GM12891 (cell line): ENCODE data around the gene IL18R1.

Experiments used
- DNase-seq: peaks from one replicate; pipeline ENCODE4 v3.0.0; 2011; ENCODE audit warnings: low spot score; ENCODE audit not compliant: insufficient read length
- FAIRE-seq: peaks from 2 replicates; lab custom pipeline; 2011; peaks lifted over from hg19 to GRCh38; lab: Jason Lieb, UNC
- PAX5 ChIP-seq: IDR thresholded peaks from 2 replicates; pipeline ENCODE4 v1.6.1; 2011; ENCODE audit warnings: low read length, moderate library complexity, mild to moderate bottlenecking; ENCODE audit not compliant: insufficient read depth, severe bottlenecking
- POLR2A ChIP-seq: IDR thresholded peaks from 2 replicates; pipeline ENCODE4 v1.6.1; 2011; ENCODE audit warnings: low read depth, low read length, control low read depth
- POLR2AphosphoS5 ChIP-seq: IDR thresholded peaks from 2 replicates; pipeline ENCODE4 v1.6.1; 2011; ENCODE audit warnings: low read depth, low read length, control low read depth
- POU2F2 ChIP-seq: IDR thresholded peaks from 2 replicates; pipeline ENCODE4 v1.6.1; 2011; ENCODE audit warnings: low read depth, mild to moderate bottlenecking, control low read depth, low read length, moderate library complexity
- SPI1 ChIP-seq: IDR thresholded peaks from 2 replicates; pipeline ENCODE4 v1.6.1; 2011; ENCODE audit warnings: low read depth, low read length, control low read depth
- TAF1 ChIP-seq: IDR thresholded peaks from 2 replicates; pipeline ENCODE4 v1.6.1; 2011; ENCODE audit warnings: low read depth, low read length, control low read depth

The IL18R1 gene

DNA sequence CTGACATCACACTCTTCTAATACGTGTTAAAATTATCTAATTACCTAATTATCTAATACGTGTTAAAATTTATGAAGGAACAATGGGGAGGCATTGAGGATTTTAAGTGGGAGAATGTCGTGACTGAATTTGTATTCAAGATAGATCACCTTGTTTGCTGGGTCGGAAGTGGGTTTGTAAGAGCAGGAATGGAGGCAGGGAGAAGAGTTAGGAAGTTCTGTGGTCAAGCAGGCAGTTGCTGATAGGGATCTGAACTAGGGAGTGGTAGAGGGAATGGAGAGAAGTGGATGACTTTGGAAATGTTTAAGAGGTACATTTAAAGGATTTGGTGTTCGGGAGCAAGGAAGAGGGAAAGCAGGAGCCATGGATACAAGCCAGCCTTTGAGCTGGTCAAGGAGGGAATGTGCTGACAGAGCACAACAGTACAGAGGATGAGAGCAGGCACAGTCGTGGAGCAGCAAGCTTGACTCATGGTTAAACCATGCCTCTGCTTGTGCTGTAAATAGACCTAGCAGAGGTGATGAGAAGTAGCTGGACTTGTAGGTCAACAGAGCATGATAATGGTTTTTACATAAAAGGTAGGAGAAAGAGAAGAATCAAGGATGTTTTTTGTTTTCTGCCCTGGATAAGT is 83.6 kb downstream of the IL18R1 start:
- no peak for TF ChIP-seq POLR2A
- TF ChIP-seq POU2F2: no peak
- no peak for TF ChIP-seq PAX5
- no peak for TF ChIP-seq SPI1
- TF ChIP-seq POLR2AphosphoS5: no peak
- no peak for TF ChIP-seq TAF1
- FAIRE-seq (no peak), DNase-seq (no peak)

DNA sequence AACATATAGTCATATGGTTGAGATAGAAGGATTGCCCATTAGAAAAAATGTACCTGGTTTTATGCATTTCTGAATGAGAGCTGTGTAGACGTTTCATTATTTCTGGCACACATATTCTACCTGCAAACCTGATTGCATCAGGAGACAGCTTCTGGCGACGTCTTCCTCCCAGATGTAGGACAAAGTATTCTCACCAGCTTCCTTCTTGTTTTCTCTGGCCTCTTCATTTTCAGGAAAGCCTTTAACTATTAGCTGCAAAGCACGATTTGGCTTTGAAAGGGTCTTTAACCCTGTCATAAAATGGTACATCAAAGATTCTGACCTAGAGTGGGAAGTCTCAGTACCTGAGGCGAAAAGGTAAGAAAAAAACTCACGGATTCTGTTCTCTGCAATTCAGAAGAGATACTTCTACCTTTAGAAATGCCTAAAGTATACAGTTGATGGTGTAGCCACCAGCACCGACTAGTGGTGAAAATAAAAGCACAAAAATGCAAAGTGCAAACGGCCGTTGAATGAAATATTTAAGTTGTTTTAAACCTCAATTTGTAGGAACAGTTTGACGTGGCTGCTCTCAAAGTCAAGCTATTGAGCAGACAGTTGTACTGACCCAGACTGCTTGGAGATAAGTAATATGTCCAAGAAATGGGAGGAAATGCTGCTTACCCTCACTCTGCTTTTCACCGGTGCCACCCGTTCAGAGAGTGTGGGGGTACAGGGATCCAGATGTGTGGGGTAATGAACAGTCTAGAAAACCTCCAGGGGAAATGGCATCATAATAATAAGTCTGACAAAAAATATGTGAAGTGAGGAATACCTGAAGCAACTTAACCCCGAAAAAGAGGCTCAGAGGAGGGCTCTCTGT is 87.6 kb downstream of the IL18R1 start:
- DNase-seq (peak; percentile 18), FAIRE-seq (peak; percentile 62)
- no peak for TF ChIP-seq POU2F2
- no peak for TF ChIP-seq POLR2A
- no peak for TF ChIP-seq TAF1
- TF ChIP-seq POLR2AphosphoS5: no peak
- TF ChIP-seq PAX5: no peak
- TF ChIP-seq SPI1: no peak

DNA sequence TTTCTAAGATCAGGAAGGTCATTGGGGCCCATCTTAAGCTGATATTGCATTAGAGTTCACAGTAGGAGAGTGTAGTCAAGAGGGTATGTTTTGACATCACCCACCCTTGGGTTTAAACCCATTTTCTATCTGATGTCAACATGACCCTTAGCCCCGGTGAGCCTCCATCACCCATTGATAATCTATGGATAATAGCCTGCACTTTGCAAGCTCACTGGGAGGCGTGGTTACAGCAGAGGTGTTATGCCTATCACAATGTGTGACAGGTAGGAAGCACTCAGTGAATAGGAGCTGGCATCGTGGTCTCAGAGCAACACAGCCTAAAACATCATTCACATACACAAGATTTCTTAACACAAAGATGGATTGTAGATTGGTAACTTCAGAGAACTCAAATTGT is 88.6 kb downstream of the IL18R1 start:
- no peak for FAIRE-seq
- no peak for DNase-seq
- TF ChIP-seq POLR2A (no peak), PAX5 (no peak), POLR2AphosphoS5 (no peak), POU2F2 (no peak), SPI1 (no peak), TAF1 (no peak)

DNA sequence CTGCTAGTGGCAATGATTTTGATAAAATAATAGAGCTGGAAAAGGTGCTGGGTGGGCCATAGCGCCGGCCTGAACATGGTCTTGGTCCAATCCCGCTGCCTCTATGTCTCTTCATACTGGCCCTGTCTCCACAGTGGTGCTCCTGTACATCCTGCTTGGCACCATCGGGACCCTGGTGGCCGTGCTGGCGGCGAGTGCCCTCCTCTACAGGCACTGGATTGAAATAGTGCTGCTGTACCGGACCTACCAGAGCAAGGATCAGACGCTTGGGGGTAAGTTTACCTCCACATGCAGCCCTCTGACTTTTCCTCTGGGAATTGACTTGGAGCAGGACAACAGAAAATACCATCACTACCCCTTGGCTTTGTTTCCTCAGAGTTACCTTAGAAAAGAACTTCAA is 91.3 kb downstream of the IL18R1 start:
- no peak for DNase-seq
- FAIRE-seq: no peak
- TF ChIP-seq POLR2A (no peak), POU2F2 (no peak), SPI1 (no peak), TAF1 (no peak), PAX5 (no peak), POLR2AphosphoS5 (no peak)
